SK-N-SH treated with all-trans-retinoic acid at 6 μM for 48 hours (cell line): ENCODE data around the gene SPNS3.

Experiments
- ATAC-seq: fragments of 200-7000 bp; cut with Tn5 transposase; 3 replicates; pipeline ENCODE4 v1.9.1; 2020; ENCODE audit warnings: mild to moderate bottlenecking, moderate library complexity
- ARNTL ChIP-seq: fragments of 450-650 bp; formaldehyde crosslinking; IDR thresholded peaks from 2 replicates; pipeline ENCODE4 v1.5.0; 2020; ENCODE audit warnings: low read depth, mild to moderate bottlenecking, moderate library complexity, borderline replicate concordance
- BACH2 ChIP-seq: fragments of 250-450 bp; sonication (Bioruptor Pico); IDR thresholded peaks from 2 replicates; pipeline ENCODE4 v1.9.0; 2021; ENCODE audit warnings: mild to moderate bottlenecking, borderline replicate concordance
- CREB5 ChIP-seq: fragments of 250-450 bp; sonication (Bioruptor Pico); IDR thresholded peaks from 2 replicates; pipeline ENCODE4 v1.5.1; 2020; ENCODE audit warnings: low read depth, mild to moderate bottlenecking, moderate library complexity
- CSRNP3 ChIP-seq: fragments of 250-450 bp; sonication (Bioruptor Pico); IDR thresholded peaks from 2 replicates; pipeline ENCODE4 v1.5.1; 2021; ENCODE audit warnings: mild to moderate bottlenecking, moderate library complexity
- ESRRG ChIP-seq: fragments of 250-450 bp; sonication (Bioruptor Pico); IDR thresholded peaks from 2 replicates; pipeline ENCODE4 v1.6.1; 2021; ENCODE audit warnings: mild to moderate bottlenecking
- GLIS3 ChIP-seq: fragments of 250-450 bp; sonication (Bioruptor Pico); IDR thresholded peaks from 2 replicates; pipeline ENCODE4 v1.5.0; 2020; ENCODE audit warnings: mild to moderate bottlenecking, moderate library complexity
- PATZ1 ChIP-seq: fragments of 250-450 bp; sonication (Bioruptor Pico); IDR thresholded peaks from 2 replicates; pipeline ENCODE4 v1.8.0; 2020; ENCODE audit warnings: mild to moderate bottlenecking, moderate library complexity, borderline replicate concordance
- SNAI2 ChIP-seq: fragments of 250-450 bp; sonication (Bioruptor Pico); IDR thresholded peaks from 2 replicates; pipeline ENCODE4 v1.5.0; 2020; ENCODE audit warnings: mild to moderate bottlenecking, moderate library complexity
- TCF4 ChIP-seq: fragments of 250-450 bp; sonication (Bioruptor Pico); IDR thresholded peaks from 2 replicates; pipeline ENCODE4 v1.8.0; 2021; ENCODE audit warnings: mild to moderate bottlenecking, moderate library complexity, borderline replicate concordance
- TOX ChIP-seq: fragments of 250-450 bp; sonication (Bioruptor Pico); IDR thresholded peaks from 2 replicates; pipeline ENCODE4 v1.8.0; 2021; ENCODE audit warnings: mild to moderate bottlenecking, moderate library complexity, borderline replicate concordance
- ZC3H10 ChIP-seq: fragments of 250-450 bp; sonication (Bioruptor Pico); IDR thresholded peaks from 2 replicates; pipeline ENCODE4 v1.5.1; 2021; ENCODE audit warnings: mild to moderate bottlenecking, moderate library complexity
- ZFP3 ChIP-seq: fragments of 250-450 bp; sonication (Bioruptor Pico); IDR thresholded peaks from 2 replicates; pipeline ENCODE4 v1.5.0; 2020; ENCODE audit warnings: mild to moderate bottlenecking, moderate library complexity
- ZFP30 ChIP-seq: fragments of 450-650 bp; formaldehyde crosslinking; IDR thresholded peaks from 2 replicates; pipeline ENCODE4 v1.5.0; 2022; ENCODE audit warnings: mild to moderate bottlenecking, moderate library complexity
- ZNF70 ChIP-seq: fragments of 450-650 bp; formaldehyde crosslinking; IDR thresholded peaks from 2 replicates; pipeline ENCODE4 v1.5.0; 2020; ENCODE audit warnings: mild to moderate bottlenecking, moderate library complexity
- TF ChIP-seq, protein P1 (sequence below): fragments of 250-450 bp; sonication (Bioruptor Pico); IDR thresholded peaks from 2 replicates; pipeline ENCODE4 v1.8.0; 2021; ENCODE audit warnings: low read depth, mild to moderate bottlenecking, moderate library complexity, borderline replicate concordance
- TF ChIP-seq, protein P2 (sequence below): fragments of 250-450 bp; sonication (Bioruptor Pico); IDR thresholded peaks from 2 replicates; pipeline ENCODE4 v1.5.0; 2020; ENCODE audit warnings: mild to moderate bottlenecking, moderate library complexity

SPNS3 gene

GRCh38 chr17:4438162-4438944 is 4.6 kb downstream of the SPNS3 start:
- ATAC-seq, result no peak
- no peak for TF ChIP-seq ARNTL (CRISPR knock-in tag)
- TF ChIP-seq TCF4 (CRISPR knock-in tag), result no peak
- TF ChIP-seq, protein P1, sequence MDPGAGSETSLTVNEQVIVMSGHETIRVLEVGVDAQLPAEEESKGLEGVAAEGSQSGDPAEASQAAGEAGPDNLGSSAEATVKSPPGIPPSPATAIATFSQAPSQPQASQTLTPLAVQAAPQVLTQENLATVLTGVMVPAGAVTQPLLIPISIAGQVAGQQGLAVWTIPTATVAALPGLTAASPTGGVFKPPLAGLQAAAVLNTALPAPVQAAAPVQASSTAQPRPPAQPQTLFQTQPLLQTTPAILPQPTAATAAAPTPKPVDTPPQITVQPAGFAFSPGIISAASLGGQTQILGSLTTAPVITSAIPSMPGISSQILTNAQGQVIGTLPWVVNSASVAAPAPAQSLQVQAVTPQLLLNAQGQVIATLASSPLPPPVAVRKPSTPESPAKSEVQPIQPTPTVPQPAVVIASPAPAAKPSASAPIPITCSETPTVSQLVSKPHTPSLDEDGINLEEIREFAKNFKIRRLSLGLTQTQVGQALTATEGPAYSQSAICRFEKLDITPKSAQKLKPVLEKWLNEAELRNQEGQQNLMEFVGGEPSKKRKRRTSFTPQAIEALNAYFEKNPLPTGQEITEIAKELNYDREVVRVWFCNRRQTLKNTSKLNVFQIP (CRISPR knock-in tag), result no peak
- TF ChIP-seq ZFP3 (CRISPR knock-in tag), result no peak
- no peak for TF ChIP-seq ZNF70 (CRISPR knock-in tag)
- TF ChIP-seq ESRRG (CRISPR knock-in tag), result no peak
- no peak for TF ChIP-seq GLIS3 (CRISPR knock-in tag)
- TF ChIP-seq ZFP30 (CRISPR knock-in tag), result no peak
- no peak for TF ChIP-seq CSRNP3
- no peak for TF ChIP-seq TOX
- no peak for TF ChIP-seq PATZ1 (CRISPR knock-in tag)
- no peak for TF ChIP-seq SNAI2
- TF ChIP-seq, protein P2, sequence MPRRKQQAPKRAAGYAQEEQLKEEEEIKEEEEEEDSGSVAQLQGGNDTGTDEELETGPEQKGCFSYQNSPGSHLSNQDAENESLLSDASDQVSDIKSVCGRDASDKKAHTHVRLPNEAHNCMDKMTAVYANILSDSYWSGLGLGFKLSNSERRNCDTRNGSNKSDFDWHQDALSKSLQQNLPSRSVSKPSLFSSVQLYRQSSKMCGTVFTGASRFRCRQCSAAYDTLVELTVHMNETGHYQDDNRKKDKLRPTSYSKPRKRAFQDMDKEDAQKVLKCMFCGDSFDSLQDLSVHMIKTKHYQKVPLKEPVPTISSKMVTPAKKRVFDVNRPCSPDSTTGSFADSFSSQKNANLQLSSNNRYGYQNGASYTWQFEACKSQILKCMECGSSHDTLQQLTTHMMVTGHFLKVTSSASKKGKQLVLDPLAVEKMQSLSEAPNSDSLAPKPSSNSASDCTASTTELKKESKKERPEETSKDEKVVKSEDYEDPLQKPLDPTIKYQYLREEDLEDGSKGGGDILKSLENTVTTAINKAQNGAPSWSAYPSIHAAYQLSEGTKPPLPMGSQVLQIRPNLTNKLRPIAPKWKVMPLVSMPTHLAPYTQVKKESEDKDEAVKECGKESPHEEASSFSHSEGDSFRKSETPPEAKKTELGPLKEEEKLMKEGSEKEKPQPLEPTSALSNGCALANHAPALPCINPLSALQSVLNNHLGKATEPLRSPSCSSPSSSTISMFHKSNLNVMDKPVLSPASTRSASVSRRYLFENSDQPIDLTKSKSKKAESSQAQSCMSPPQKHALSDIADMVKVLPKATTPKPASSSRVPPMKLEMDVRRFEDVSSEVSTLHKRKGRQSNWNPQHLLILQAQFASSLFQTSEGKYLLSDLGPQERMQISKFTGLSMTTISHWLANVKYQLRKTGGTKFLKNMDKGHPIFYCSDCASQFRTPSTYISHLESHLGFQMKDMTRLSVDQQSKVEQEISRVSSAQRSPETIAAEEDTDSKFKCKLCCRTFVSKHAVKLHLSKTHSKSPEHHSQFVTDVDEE (CRISPR knock-in tag), result no peak
- TF ChIP-seq ZC3H10 (CRISPR knock-in tag), result no peak
- TF ChIP-seq BACH2 (CRISPR knock-in tag), result no peak
- TF ChIP-seq CREB5, result no peak

DNA sequence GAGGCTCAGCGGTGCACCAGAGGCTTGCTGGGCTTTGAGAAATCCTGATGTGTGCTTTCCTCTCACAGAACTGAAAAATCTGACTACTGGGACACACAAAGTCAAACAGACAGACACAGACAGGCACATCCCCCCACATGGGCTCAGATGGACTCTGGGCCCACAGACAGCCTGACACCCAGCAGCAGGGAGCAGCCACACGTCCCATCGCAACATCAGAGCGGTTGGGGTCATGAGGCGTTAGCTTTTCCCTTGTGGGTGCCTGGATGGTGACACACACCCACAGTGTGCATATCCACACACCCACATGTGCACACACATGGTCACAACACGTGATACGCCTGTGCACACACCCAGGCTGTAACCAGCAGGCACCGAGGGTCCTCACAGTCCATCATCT is 6.3 kb downstream of the SPNS3 start:
- TF ChIP-seq GLIS3 (CRISPR knock-in tag), result no peak
- no peak for TF ChIP-seq PATZ1 (CRISPR knock-in tag)
- TF ChIP-seq CREB5, result no peak
- TF ChIP-seq TOX, result no peak
- TF ChIP-seq ESRRG (CRISPR knock-in tag), result no peak
- no peak for TF ChIP-seq ZC3H10 (CRISPR knock-in tag)
- ATAC-seq, result no peak
